ENCODE data around the gene ACAA2. TPM values are rescaled to one million over a fixed set of nuclear protein-coding genes. Genes with fewer than 3 reads are reported as not detected.
"Not testable (repeated sequence)": the region's sequence is repeated elsewhere in the genome, so short reads cannot be mapped to it uniquely, and the experiment has no call there.

The ACAA2 gene
- total and polyA plus RNA-seq, 2 of the 8 experiments (the other 6 are each of a cell fraction or from before 2014, with no cell fraction given): 63.4 to 151 TPM

DNA sequence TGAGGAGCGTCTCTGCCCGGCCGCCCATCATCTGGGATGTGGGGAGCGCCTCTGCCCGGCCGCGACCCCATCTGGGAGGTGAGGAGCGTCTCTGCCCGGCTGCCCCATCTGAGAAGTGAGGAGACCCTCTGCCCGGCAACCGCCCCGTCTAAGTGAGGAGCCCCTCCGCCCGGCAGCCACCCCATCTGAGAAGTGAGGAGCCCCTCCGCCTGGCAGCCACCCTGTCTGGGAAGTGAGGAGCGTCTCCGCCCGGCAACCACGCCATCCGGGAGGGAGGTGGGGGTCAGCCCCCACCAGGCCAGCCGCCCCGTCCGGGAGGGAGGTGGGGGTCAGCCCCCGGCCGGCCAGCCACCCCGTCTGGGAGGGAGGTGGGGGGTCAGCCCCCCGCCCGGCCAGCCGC is 13.5 kb downstream of the ACAA2 start:
- H3K27me3 ChIP-seq (replicated peaks in 1 of 4; ENCODE audit: control insufficient read depth in 3 of 4, extremely low read depth in 1 of 4, insufficient read depth in 3 of 4, low read length in 3 of 4); H2BK20ac ChIP-seq (ENCODE audit: low read length); H3K18ac ChIP-seq (ENCODE audit: extremely low read depth, low read length); H3K4me2 ChIP-seq (ENCODE audit: insufficient read depth in 1 of 2, low read depth in 2 of 2, low read length in 2 of 2); H3K23ac ChIP-seq (ENCODE audit: insufficient read length); H4K20me1 ChIP-seq (replicated peaks in 1 of 2; ENCODE audit: control insufficient read depth in 1 of 2, insufficient read depth in 2 of 2, low read length in 2 of 2); H3K56ac ChIP-seq (replicated peaks; ENCODE audit: insufficient read length, low read depth, low read length); H4K91ac ChIP-seq (replicated peaks; ENCODE audit: insufficient read length, low read length); H3K9ac ChIP-seq (replicated peaks in 1 of 4; ENCODE audit: extremely low read depth in 1 of 4, low read depth in 3 of 4, low read length in 3 of 4); H3K4ac ChIP-seq (replicated peaks; ENCODE audit: insufficient read length, low read depth, low read length); H3K4me1 ChIP-seq (replicated peaks in 1 of 4; ENCODE audit: control insufficient read depth in 3 of 4, insufficient read depth in 4 of 4, low read length in 3 of 4); DNase-seq (ENCODE audit: low read depth in 1 of 2, low spot score in 2 of 2); H2AK5ac ChIP-seq (ENCODE audit: low read depth, low read length); POLR2A ChIA-PET (ENCODE audit: partially characterized antibody); FAIRE-seq; CTCF ChIA-PET (ENCODE audit: partially characterized antibody); H4K8ac ChIP-seq (ENCODE audit: extremely low read depth, insufficient read depth, low read length); H2BK12ac ChIP-seq (ENCODE audit: low read depth, low read length); H3K23me2 ChIP-seq (ENCODE audit: low read depth, low read length); H3K14ac ChIP-seq (ENCODE audit: insufficient read length); H2BK5ac ChIP-seq (ENCODE audit: low read depth, low read length); H3K27ac ChIP-seq (ENCODE audit: low read depth, low read length); H3K9me3 ChIP-seq (ENCODE audit: insufficient read depth in 2 of 2, low read depth in 1 of 2, low read length in 1 of 2); H4K5ac ChIP-seq (ENCODE audit: insufficient read length, low read depth, low read length); H3K4me3 ChIP-seq (ENCODE audit: extremely low read depth in 1 of 4, insufficient read depth in 2 of 4, low read depth in 3 of 4, low read length in 4 of 4); H2BK15ac ChIP-seq (ENCODE audit: low read length); H2BK120ac ChIP-seq (replicated peaks; ENCODE audit: low read depth, low read length); H2AFZ ChIP-seq (ENCODE audit: low read length); H3K79me1 ChIP-seq (ENCODE audit: low read depth, low read length): not testable (repeated sequence)
- H3K36me3 ChIP-seq (ENCODE audit: control insufficient read depth in 2 of 4, insufficient read depth in 4 of 4, low read length in 3 of 4): peaks cover 0 to 48% (median 32%) of the 10 kb centered on the region in 4 experiments; a peak in 7 of 8 replicates
- H3K79me2 ChIP-seq (ENCODE audit: control insufficient read depth in 1 of 2, insufficient read depth in 2 of 2, low read length in 2 of 2): peaks cover 0 to 24% of the 10 kb centered on the region in 2 experiments; a peak in 2 of 4 replicates
- WGBS, 2 experiments (ENCODE audit: extremely low coverage in 1 of 2, insufficient coverage in 1 of 2, insufficient read length in 1 of 2, insufficient replicate concordance in 2 of 2, low coverage in 1 of 2, low lambda C conversion rate in 2 of 2, missing lambda C conversion rate in 1 of 2): no CpG with 5 or more reads among the region's 29 CpGs
